WTC11 (cell line): ENCODE data around the gene THSD4. TPM values are rescaled to one million over a fixed set of nuclear protein-coding genes. Genes with fewer than 3 reads are reported as not detected.

Experiments
- ATAC-seq: fragments of 200-7000 bp; cut with Tn5 transposase; 2 replicates; pipeline ENCODE4 v1.10.0; 2021; ENCODE audit warnings: mild to moderate bottlenecking, moderate library complexity
- CTCF ChIA-PET: fragments of 300-600 bp; sonication (Branson Sonifier 250); formaldehyde crosslinking; loops from one replicate; lab custom pipeline; 2021; ENCODE audit warnings: antibody characterized with exemption; lab: Charles Lee
- POLR2A ChIA-PET: fragments of 350-600 bp; sonication (Branson Sonifier 250); formaldehyde crosslinking; loops from one replicate; lab custom pipeline; 2021; ENCODE audit warnings: antibody characterized with exemption; lab: Charles Lee
- DNase-seq: peaks from one replicate; pipeline ENCODE4 v3.0.0; 2021; ENCODE audit warnings: low spot score
- H3K27ac Mint-ChIP-seq: 2 replicates; pipeline ENCODE4 v1.8.0; 2021; ENCODE audit warnings: mixed read lengths
- H3K27me3 Mint-ChIP-seq: 2 replicates; pipeline ENCODE4 v1.8.0; 2021; ENCODE audit warnings: low read depth, mild to moderate bottlenecking, moderate library complexity, mixed read lengths
- H3K36me3 Mint-ChIP-seq: 2 replicates; pipeline ENCODE4 v1.8.0; 2021; ENCODE audit warnings: mixed read lengths
- H3K4me1 Mint-ChIP-seq: 2 replicates; pipeline ENCODE4 v1.8.0; 2022; ENCODE audit warnings: mixed read lengths
- H3K4me3 Mint-ChIP-seq: 2 replicates; pipeline ENCODE4 v1.8.0; 2021; ENCODE audit warnings: mild to moderate bottlenecking, moderate library complexity, mixed read lengths
- H3K9me3 Mint-ChIP-seq: 2 replicates; pipeline ENCODE4 v1.8.0; 2021; ENCODE audit warnings: mixed read lengths
- ATF1 ChIP-seq: sonication (generic); formaldehyde crosslinking; IDR thresholded peaks from 2 replicates; pipeline ENCODE4 v1.8.1; 2023; ENCODE audit warnings: mild to moderate bottlenecking, moderate library complexity, missing genetic modification reagents
- ATF2 ChIP-seq: sonication (generic); formaldehyde crosslinking; IDR thresholded peaks from 2 replicates; pipeline ENCODE4 v1.8.1; 2022; ENCODE audit warnings: low read depth, missing genetic modification reagents, borderline replicate concordance
- ATF6 ChIP-seq: sonication (generic); formaldehyde crosslinking; IDR thresholded peaks from 2 replicates; pipeline ENCODE4 v1.8.1; 2023; ENCODE audit warnings: mild to moderate bottlenecking, missing genetic modification reagents
- E2F4 ChIP-seq: sonication (generic); formaldehyde crosslinking; IDR thresholded peaks from 2 replicates; pipeline ENCODE4 v1.8.1; 2022; ENCODE audit warnings: low read depth, mild to moderate bottlenecking, moderate library complexity, missing genetic modification reagents, borderline replicate concordance
- E2F5 ChIP-seq: sonication (generic); formaldehyde crosslinking; IDR thresholded peaks from 2 replicates; pipeline ENCODE4 v1.8.1; 2022; ENCODE audit warnings: mild to moderate bottlenecking, moderate library complexity, missing genetic modification reagents
- ELF4 ChIP-seq: sonication (generic); formaldehyde crosslinking; IDR thresholded peaks from 2 replicates; pipeline ENCODE4 v1.8.1; 2022; ENCODE audit warnings: low read depth, mild to moderate bottlenecking, moderate library complexity, missing genetic modification reagents
- GRHL2 ChIP-seq: fragments of 250-450 bp; sonication (Bioruptor Pico); IDR thresholded peaks from 2 replicates; pipeline ENCODE4 v1.8.0; 2022; ENCODE audit warnings: mild to moderate bottlenecking, moderate library complexity; ENCODE audit not compliant: insufficient replicate concordance, severe bottlenecking
- GTF2I ChIP-seq: fragments of 250-450 bp; sonication (Bioruptor Pico); conservative IDR thresholded peaks from 2 replicates; pipeline ENCODE4 v1.4.0; 2021; ENCODE audit warnings: mild to moderate bottlenecking
- HMGXB4 ChIP-seq: sonication (generic); formaldehyde crosslinking; IDR thresholded peaks from 2 replicates; pipeline ENCODE4 v1.8.1; 2023; ENCODE audit warnings: mild to moderate bottlenecking, moderate library complexity, missing genetic modification reagents
- KAT7 ChIP-seq: sonication (generic); formaldehyde crosslinking; IDR thresholded peaks from 2 replicates; pipeline ENCODE4 v1.8.1; 2023; ENCODE audit warnings: missing genetic modification reagents, mild to moderate bottlenecking, borderline replicate concordance
- MAX ChIP-seq: sonication (generic); formaldehyde crosslinking; IDR thresholded peaks from 2 replicates; pipeline ENCODE4 v1.8.0; 2022; ENCODE audit warnings: mild to moderate bottlenecking, missing genetic modification reagents
- MLX ChIP-seq: sonication (generic); formaldehyde crosslinking; IDR thresholded peaks from 2 replicates; pipeline ENCODE4 v1.8.1; 2023; ENCODE audit warnings: mild to moderate bottlenecking, missing genetic modification reagents, moderate library complexity
- MYBL2 ChIP-seq: sonication (generic); formaldehyde crosslinking; IDR thresholded peaks from 2 replicates; pipeline ENCODE4 v1.8.1; 2023; ENCODE audit warnings: mild to moderate bottlenecking, moderate library complexity, missing genetic modification reagents
- NR1H2 ChIP-seq: sonication (generic); formaldehyde crosslinking; IDR thresholded peaks from 2 replicates; pipeline ENCODE4 v1.9.0; 2021; ENCODE audit warnings: mild to moderate bottlenecking, moderate library complexity, missing genetic modification reagents
- NR3C1 ChIP-seq: sonication (generic); formaldehyde crosslinking; conservative IDR thresholded peaks from 2 replicates; pipeline ENCODE4 v1.8.1; 2023; ENCODE audit warnings: low read depth, mild to moderate bottlenecking, missing genetic modification reagents
- OVOL2 ChIP-seq: fragments of 250-450 bp; sonication (Bioruptor Pico); IDR thresholded peaks from 2 replicates; pipeline ENCODE4 v1.9.0; 2021; ENCODE audit warnings: mild to moderate bottlenecking, borderline replicate concordance
- RORB ChIP-seq: fragments of 250-450 bp; sonication (Bioruptor Pico); IDR thresholded peaks from 2 replicates; pipeline ENCODE4 v1.9.0; 2021; ENCODE audit warnings: mild to moderate bottlenecking
- SP1 ChIP-seq: sonication (generic); formaldehyde crosslinking; conservative IDR thresholded peaks from 2 replicates; pipeline ENCODE4 v1.8.1; 2022; ENCODE audit warnings: missing genetic modification reagents
- USF2 ChIP-seq: sonication (generic); formaldehyde crosslinking; IDR thresholded peaks from 2 replicates; pipeline ENCODE4 v1.8.1; 2023; ENCODE audit warnings: mild to moderate bottlenecking, missing genetic modification reagents, moderate library complexity
- ZMAT4 ChIP-seq: fragments of 250-450 bp; sonication (Bioruptor Pico); IDR thresholded peaks from 2 replicates; pipeline ENCODE4 v1.9.0; 2021; ENCODE audit warnings: mild to moderate bottlenecking
- ZNF121 ChIP-seq: sonication (generic); formaldehyde crosslinking; IDR thresholded peaks from 2 replicates; pipeline ENCODE4 v1.8.0; 2023; ENCODE audit warnings: missing genetic modification reagents
- ZNF219 ChIP-seq: sonication (generic); formaldehyde crosslinking; IDR thresholded peaks from 2 replicates; pipeline ENCODE4 v1.8.0; 2023; ENCODE audit warnings: missing genetic modification reagents, mild to moderate bottlenecking, borderline replicate concordance
- total RNA-seq: library from RNA; stranded (reverse); gene quantifications from 3 replicates; pipeline ENCODE4 v1.2.3, GENCODE V29; 2021

Gene THSD4
- total RNA-seq, 1 experiment from 2014 or later = 7.8 TPM

GRCh38 chr15:71811752-71812735 lies 696.8 kb downstream of the THSD4 start:
- Mint-ChIP-seq H3K27ac (no peak overlapping the region), H3K36me3 (no peaks in the 10 kb centered on the region), H3K27me3 (no peaks in the 10 kb centered on the region; the same call in 1 of the 2 replicates), H3K4me3 (no peak overlapping the region), H3K9me3 (no peaks in the 10 kb centered on the region), H3K4me1 (peaks cover 21% of the 10 kb centered on the region)
- ATAC-seq (no peak), DNase-seq (no peak)
- ChIA-PET CTCF (no interaction called here), POLR2A (no interaction called here)
- TF ChIP-seq E2F5 (CRISPR knock-in tag) (no peak), ELF4 (CRISPR knock-in tag) (no peak), USF2 (CRISPR knock-in tag) (no peak), MAX (CRISPR knock-in tag) (no peak), ATF2 (CRISPR knock-in tag) (no peak)

- no peak for DNase-seq
- Mint-ChIP-seq H3K4me3 (no peak overlapping the region), H3K4me1 (peaks cover 10% of the 10 kb centered on the region), H3K27ac (no peak overlapping the region), H3K36me3 (no peaks in the 10 kb centered on the region), H3K27me3 (no peaks in the 10 kb centered on the region; the same call in 1 of the 2 replicates), H3K9me3 (peaks cover 4% of the 10 kb centered on the region)
- no peak for ATAC-seq
- POLR2A ChIA-PET = no interaction called here
- CTCF ChIA-PET = interaction anchor here (0.6 kb wide), 1 partner anchor 984 kb away, joined by 3 read pairs; no protein-coding TSS in a partner anchor
- TF ChIP-seq GRHL2 (CRISPR knock-in tag) (no peak), ZNF121 (CRISPR knock-in tag) (no peak), ATF1 (no peak), ELF4 (CRISPR knock-in tag) (no peak), OVOL2 (no peak), ZNF219 (no peak), HMGXB4 (CRISPR knock-in tag) (no peak), SP1 (no peak), ATF6 (CRISPR knock-in tag) (no peak), MYBL2 (CRISPR knock-in tag) (no peak), GTF2I (CRISPR knock-in tag) (no peak), RORB (CRISPR knock-in tag) (no peak), ZMAT4 (no peak), KAT7 (no peak), MLX (CRISPR knock-in tag) (no peak), NR3C1 (CRISPR knock-in tag) (no peak), NR1H2 (CRISPR knock-in tag) (no peak), E2F4 (CRISPR knock-in tag) (no peak)
Observed at GRCh38 chr15:71812966-71813722, 697.9 kb downstream of the THSD4 start.
